RWPE1 (cell line): ENCODE results near the gene SOX8.
A peak's percentile ranks its signal among the peaks of the same experiment; 100 is the strongest.
"Not testable (repeated sequence)": the region's sequence is repeated elsewhere in the genome, so short reads cannot be mapped to it uniquely, and the experiment has no call there.

Source experiments
- CTCF ChIA-PET: fragments of 350-600 bp; sonication (Branson Sonifier 250); formaldehyde crosslinking; extraction: SDS; loops from one replicate; lab custom pipeline; 2021; lab: Yijun Ruan, JAX
- POLR2A ChIA-PET: fragments of 400-600 bp; formaldehyde crosslinking; extraction: SDS; loops from one replicate; lab custom pipeline; 2020; ENCODE audit warnings: antibody characterized with exemption; ENCODE audit not compliant: low non-redundant PET; lab: Yijun Ruan, JAX
- DNase-seq: peaks from one replicate; pipeline ENCODE4 v3.0.0; 2012; ENCODE audit warnings: low spot score
- H3K27ac ChIP-seq: fragments of 450-650 bp; 2 replicates; pipeline ENCODE4 v1.5.1; 2017
- CTCF ChIP-seq: fragments of 450-650 bp; conservative IDR thresholded peaks from 2 replicates; pipeline ENCODE4 v1.5.1; 2017; ENCODE audit warnings: low read depth, mild to moderate bottlenecking

SOX8 gene

DNA sequence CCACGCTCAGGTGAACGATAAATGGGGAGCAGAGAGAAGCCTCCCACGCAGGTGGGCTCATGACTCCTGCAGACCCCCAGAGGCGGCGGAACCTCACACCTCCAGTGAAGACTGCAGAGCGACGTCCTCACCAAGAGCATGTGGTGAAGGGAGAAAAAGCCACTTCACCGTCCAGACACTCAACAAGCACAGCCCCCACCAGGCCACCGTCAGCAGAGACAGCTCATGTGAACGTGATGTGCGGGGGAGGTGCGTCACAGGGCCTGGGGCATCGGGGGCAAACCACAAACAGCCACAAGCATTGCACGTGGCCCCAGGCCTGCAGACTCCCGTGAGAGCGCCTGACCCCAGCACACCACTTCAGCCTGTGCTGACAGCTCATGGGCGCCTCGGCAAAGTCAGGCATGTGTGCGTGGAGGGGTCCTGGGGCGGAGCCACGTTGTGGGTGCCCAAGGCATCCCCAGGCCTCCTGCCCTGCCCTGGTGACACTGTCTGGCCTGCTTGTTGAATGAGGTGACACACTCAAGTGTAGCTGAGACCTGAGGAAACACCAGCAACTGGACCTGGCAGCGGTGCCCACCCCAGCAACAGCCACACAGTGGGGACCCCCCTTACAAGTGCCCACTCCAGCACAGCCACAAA lies 29.8 kb upstream of the SOX8 start:
- POLR2A ChIA-PET: no interaction called here
- no peak for DNase-seq
- CTCF ChIA-PET: interaction anchor here (0.5 kb wide), 1 partner anchor 103 kb away, joined by 3 read pairs; no protein-coding TSS in a partner anchor
- TF ChIP-seq CTCF: no peak
- no peak overlapping the region for H3K27ac ChIP-seq

DNA sequence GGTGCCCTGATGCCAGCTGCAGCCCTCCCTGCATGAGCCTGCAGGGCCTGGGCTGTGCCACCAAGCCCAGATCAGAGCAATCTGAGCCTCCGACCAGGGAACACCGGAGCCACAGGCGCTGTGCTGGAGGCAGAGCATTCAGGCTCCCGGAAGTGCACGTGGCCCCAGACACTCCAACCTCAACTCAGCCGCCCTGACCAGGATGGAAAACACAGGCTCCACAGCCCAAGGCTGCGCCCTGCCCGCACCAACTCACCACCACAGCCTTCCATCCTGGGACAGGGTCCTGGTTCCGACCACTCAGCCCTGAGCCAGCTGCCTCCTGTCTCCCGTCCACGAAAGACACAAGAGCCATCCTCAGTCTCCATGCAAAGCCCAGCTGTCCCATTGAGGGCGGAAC lies 29.2 kb upstream of the SOX8 start:
- ChIA-PET CTCF (no interaction called here), POLR2A (no interaction called here)
- DNase-seq: no peak
- H3K27ac ChIP-seq: no peak overlapping the region
- no peak for TF ChIP-seq CTCF

DNA sequence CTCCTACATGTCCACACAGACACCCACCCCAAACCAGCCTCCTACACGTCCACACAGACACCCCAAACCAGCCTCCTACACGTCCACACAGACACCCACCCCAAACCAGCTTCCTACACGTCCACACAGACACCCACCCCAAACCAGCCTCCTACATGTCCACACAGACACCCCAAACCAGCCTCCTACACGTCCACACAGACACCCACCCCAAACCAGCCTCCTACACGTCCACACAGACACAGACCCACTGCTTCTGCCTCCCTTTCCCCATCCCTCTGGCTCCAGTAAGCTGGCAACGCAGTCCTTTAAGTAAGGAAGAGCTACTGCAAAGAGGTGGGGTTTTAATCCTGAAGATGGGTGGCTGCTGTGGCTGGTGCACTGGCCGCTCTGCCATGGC lies 27.8 kb upstream of the SOX8 start:
- POLR2A ChIA-PET, H3K27ac ChIP-seq, CTCF ChIA-PET, DNase-seq: not testable (repeated sequence)

- POLR2A ChIA-PET, H3K27ac ChIP-seq, CTCF ChIA-PET, DNase-seq: not testable (repeated sequence)
These were observed 25.8 kb upstream of the SOX8 start for GRCh38 chr16:955766-956165.

DNA sequence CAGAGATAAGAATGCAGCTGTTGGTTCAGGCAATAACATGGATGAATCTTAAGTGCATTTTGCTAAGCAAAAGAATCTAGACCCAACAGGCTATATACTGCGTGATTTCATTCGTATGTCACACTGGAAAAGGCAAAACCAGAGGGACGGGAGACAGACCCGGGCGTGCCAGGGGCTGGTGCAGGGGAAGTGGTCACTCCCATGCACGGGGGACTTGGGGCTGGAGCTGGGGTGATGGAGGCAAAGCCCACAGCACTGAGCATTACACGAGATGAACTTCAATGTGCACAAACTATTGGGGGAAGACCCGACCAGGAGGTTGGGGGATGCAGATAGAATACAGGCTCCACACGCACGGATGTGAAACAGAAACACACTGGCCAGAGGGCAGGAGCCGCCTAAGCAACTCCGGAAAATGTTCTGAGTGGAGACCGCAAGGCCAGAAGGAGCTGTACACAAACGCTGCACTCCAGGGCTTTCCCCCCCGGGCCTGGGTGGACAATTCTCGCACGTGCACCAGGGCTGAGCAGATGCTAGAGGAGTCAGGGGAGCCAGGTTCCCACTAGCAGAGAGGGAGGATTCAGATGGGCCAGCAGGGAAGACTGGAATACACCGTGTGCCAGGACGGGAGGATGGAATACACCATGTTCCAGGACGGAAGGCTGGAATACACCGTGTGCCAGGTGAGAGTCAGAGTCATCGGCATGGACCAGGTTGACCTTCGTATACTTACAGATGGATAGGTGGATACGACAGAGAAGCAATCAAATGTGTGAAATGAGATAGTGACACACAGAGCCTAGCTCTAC lies 22.1 kb upstream of the SOX8 start:
- ChIA-PET CTCF (no interaction called here), POLR2A (no interaction called here)
- H3K27ac ChIP-seq: no peak overlapping the region
- DNase-seq: no peak
- no peak for TF ChIP-seq CTCF

- ChIA-PET CTCF (no interaction called here), POLR2A (no interaction called here)
- no peak overlapping the region for H3K27ac ChIP-seq
- TF ChIP-seq CTCF: no peak
- DNase-seq: no peak
These were observed 19.2 kb upstream of the SOX8 start for GRCh38 chr16:962366-962765.

GRCh38 chr16:962901-963814 lies 18.4 kb upstream of the SOX8 start:
- H3K27ac ChIP-seq: peak overlapping the region; percentile 67; the same call in 1 of the 2 replicates
- ChIA-PET CTCF (interaction anchor here (0.6 kb wide), 1 partner anchor 612 kb away, joined by 5 read pairs; no protein-coding TSS in a partner anchor), POLR2A (no interaction called here)
- DNase-seq: no peak
- no peak for TF ChIP-seq CTCF
